Measurements from ENCODE around the gene MTMR10.

MTMR10 gene

GRCh38 chr15:31024979-31025378 lies 33.6 kb upstream of the MTMR10 start:
- no peaks in the 10 kb centered on the region for H3K27me3 ChIP-seq (ENCODE audit: control insufficient read depth, insufficient read depth, low read length)
- H3K9ac ChIP-seq (ENCODE audit: low read length), result no peak overlapping the region
- no peaks in the 10 kb centered on the region for H3K4me1 ChIP-seq (ENCODE audit: control insufficient read depth, insufficient read depth, low read length)
- H3K27ac ChIP-seq (ENCODE audit: low read depth, low read length), result no peak overlapping the region
- H3K36me3 ChIP-seq (ENCODE audit: control insufficient read depth, insufficient read depth, low read length), result no peaks in the 10 kb centered on the region
- no peak overlapping the region for H3K4me3 ChIP-seq (ENCODE audit: low read length)

GRCh38 chr15:31024330-31024729 lies 32.9 kb upstream of the MTMR10 start:
- Histone ChIP-seq H3K4me3 (ENCODE audit: low read length) (no peak overlapping the region), H3K36me3 (ENCODE audit: control insufficient read depth, insufficient read depth, low read length) (no peaks in the 10 kb centered on the region)

GRCh38 chr15:31023841-31024240 lies 32.4 kb upstream of the MTMR10 start:
- Histone ChIP-seq H3K4me3 (ENCODE audit: low read length) (no peak overlapping the region), H3K9ac (ENCODE audit: low read length) (no peak overlapping the region), H3K36me3 (ENCODE audit: control insufficient read depth, insufficient read depth, low read length) (no peaks in the 10 kb centered on the region), H3K27me3 (ENCODE audit: control insufficient read depth, insufficient read depth, low read length) (no peaks in the 10 kb centered on the region), H3K27ac (ENCODE audit: low read depth, low read length) (no peak overlapping the region), H3K4me1 (ENCODE audit: control insufficient read depth, insufficient read depth, low read length) (no peaks in the 10 kb centered on the region)

More at GRCh38 chr15:31024330-31024729, 32.9 kb upstream of the MTMR10 start:
- H3K27me3 ChIP-seq (ENCODE audit: control insufficient read depth, insufficient read depth, low read length), result no peaks in the 10 kb centered on the region
- no peak overlapping the region for H3K9ac ChIP-seq (ENCODE audit: low read length)
- H3K27ac ChIP-seq (ENCODE audit: low read depth, low read length), result no peak overlapping the region
- no peaks in the 10 kb centered on the region for H3K4me1 ChIP-seq (ENCODE audit: control insufficient read depth, insufficient read depth, low read length)

- Histone ChIP-seq H3K27me3 (ENCODE audit: control insufficient read depth, insufficient read depth, low read length) (no peaks in the 10 kb centered on the region), H3K4me1 (ENCODE audit: control insufficient read depth, insufficient read depth, low read length) (no peaks in the 10 kb centered on the region), H3K27ac (ENCODE audit: low read depth, low read length) (no peak overlapping the region), H3K4me3 (ENCODE audit: low read length) (no peak overlapping the region), H3K36me3 (ENCODE audit: control insufficient read depth, insufficient read depth, low read length) (no peaks in the 10 kb centered on the region), H3K9ac (ENCODE audit: low read length) (no peak overlapping the region)
Observed at GRCh38 chr15:31021067-31021665, 29.7 kb upstream of the MTMR10 start.

GRCh38 chr15:31020542-31020941 lies 29.1 kb upstream of the MTMR10 start:
- no peak overlapping the region for H3K4me3 ChIP-seq (ENCODE audit: low read length)
- H3K36me3 ChIP-seq (ENCODE audit: control insufficient read depth, insufficient read depth, low read length), result no peaks in the 10 kb centered on the region
- no peaks in the 10 kb centered on the region for H3K4me1 ChIP-seq (ENCODE audit: control insufficient read depth, insufficient read depth, low read length)
- H3K27me3 ChIP-seq (ENCODE audit: control insufficient read depth, insufficient read depth, low read length), result no peaks in the 10 kb centered on the region
- H3K27ac ChIP-seq (ENCODE audit: low read depth, low read length), result no peak overlapping the region
- H3K9ac ChIP-seq (ENCODE audit: low read length), result no peak overlapping the region

GRCh38 chr15:31019986-31020385 lies 28.6 kb upstream of the MTMR10 start:
- no peak overlapping the region for H3K27ac ChIP-seq (ENCODE audit: low read depth, low read length)
- no peaks in the 10 kb centered on the region for H3K36me3 ChIP-seq (ENCODE audit: control insufficient read depth, insufficient read depth, low read length)
- H3K27me3 ChIP-seq (ENCODE audit: control insufficient read depth, insufficient read depth, low read length), result no peaks in the 10 kb centered on the region
- H3K4me3 ChIP-seq (ENCODE audit: low read length), result no peak overlapping the region
- H3K4me1 ChIP-seq (ENCODE audit: control insufficient read depth, insufficient read depth, low read length), result no peaks in the 10 kb centered on the region
- no peak overlapping the region for H3K9ac ChIP-seq (ENCODE audit: low read length)

GRCh38 chr15:31017311-31017710 lies 25.9 kb upstream of the MTMR10 start:
- Histone ChIP-seq H3K27me3 (ENCODE audit: control insufficient read depth, insufficient read depth, low read length) (no peaks in the 10 kb centered on the region), H3K4me1 (ENCODE audit: control insufficient read depth, insufficient read depth, low read length) (no peaks in the 10 kb centered on the region), H3K27ac (ENCODE audit: low read depth, low read length) (no peak overlapping the region)

GRCh38 chr15:31016446-31016915 lies 25.1 kb upstream of the MTMR10 start:
- no peak overlapping the region for H3K27ac ChIP-seq (ENCODE audit: low read depth, low read length)
- H3K4me3 ChIP-seq (ENCODE audit: low read length), result no peak overlapping the region
- no peaks in the 10 kb centered on the region for H3K36me3 ChIP-seq (ENCODE audit: control insufficient read depth, insufficient read depth, low read length)
- H3K27me3 ChIP-seq (ENCODE audit: control insufficient read depth, insufficient read depth, low read length), result no peaks in the 10 kb centered on the region
- H3K9ac ChIP-seq (ENCODE audit: low read length), result no peak overlapping the region
- no peaks in the 10 kb centered on the region for H3K4me1 ChIP-seq (ENCODE audit: control insufficient read depth, insufficient read depth, low read length)

More at GRCh38 chr15:31017311-31017710, 25.9 kb upstream of the MTMR10 start:
- Histone ChIP-seq H3K36me3 (ENCODE audit: control insufficient read depth, insufficient read depth, low read length) (no peaks in the 10 kb centered on the region), H3K4me3 (ENCODE audit: low read length) (no peak overlapping the region), H3K9ac (ENCODE audit: low read length) (no peak overlapping the region)

- Histone ChIP-seq H3K4me1 (ENCODE audit: control insufficient read depth, insufficient read depth, low read length) (no peaks in the 10 kb centered on the region), H3K36me3 (ENCODE audit: control insufficient read depth, insufficient read depth, low read length) (no peaks in the 10 kb centered on the region), H3K4me3 (ENCODE audit: low read length) (no peak overlapping the region), H3K9ac (ENCODE audit: low read length) (no peak overlapping the region), H3K27me3 (ENCODE audit: control insufficient read depth, insufficient read depth, low read length) (no peaks in the 10 kb centered on the region), H3K27ac (ENCODE audit: low read depth, low read length) (no peak overlapping the region)
Observed at GRCh38 chr15:31014608-31014925, 23.1 kb upstream of the MTMR10 start.

- Histone ChIP-seq H3K27me3 (ENCODE audit: control insufficient read depth, insufficient read depth, low read length) (no peaks in the 10 kb centered on the region), H3K36me3 (ENCODE audit: control insufficient read depth, insufficient read depth, low read length) (no peaks in the 10 kb centered on the region), H3K27ac (ENCODE audit: low read depth, low read length) (no peak overlapping the region), H3K9ac (ENCODE audit: low read length) (no peak overlapping the region), H3K4me1 (ENCODE audit: control insufficient read depth, insufficient read depth, low read length) (no peaks in the 10 kb centered on the region), H3K4me3 (ENCODE audit: low read length) (no peak overlapping the region)
Observed at GRCh38 chr15:31013863-31014607, 22.6 kb upstream of the MTMR10 start.

GRCh38 chr15:31012455-31012854 lies 21.0 kb upstream of the MTMR10 start:
- no peaks in the 10 kb centered on the region for H3K4me1 ChIP-seq (ENCODE audit: control insufficient read depth, insufficient read depth, low read length)
- no peaks in the 10 kb centered on the region for H3K36me3 ChIP-seq (ENCODE audit: control insufficient read depth, insufficient read depth, low read length)
- H3K4me3 ChIP-seq (ENCODE audit: low read length), result no peak overlapping the region
- no peak overlapping the region for H3K27ac ChIP-seq (ENCODE audit: low read depth, low read length)
- H3K27me3 ChIP-seq (ENCODE audit: control insufficient read depth, insufficient read depth, low read length), result no peaks in the 10 kb centered on the region
- no peak overlapping the region for H3K9ac ChIP-seq (ENCODE audit: low read length)

GRCh38 chr15:31010036-31010435 lies 18.6 kb upstream of the MTMR10 start:
- Histone ChIP-seq H3K27me3 (ENCODE audit: control insufficient read depth, insufficient read depth, low read length) (no peaks in the 10 kb centered on the region), H3K4me3 (ENCODE audit: low read length) (no peak overlapping the region), H3K4me1 (ENCODE audit: control insufficient read depth, insufficient read depth, low read length) (no peaks in the 10 kb centered on the region), H3K27ac (ENCODE audit: low read depth, low read length) (no peak overlapping the region), H3K36me3 (ENCODE audit: control insufficient read depth, insufficient read depth, low read length) (no peaks in the 10 kb centered on the region), H3K9ac (ENCODE audit: low read length) (no peak overlapping the region)

GRCh38 chr15:31005660-31006059 lies 14.2 kb upstream of the MTMR10 start:
- Histone ChIP-seq H3K36me3 (ENCODE audit: control insufficient read depth, insufficient read depth, low read length) (no peaks in the 10 kb centered on the region), H3K4me3 (ENCODE audit: low read length) (no peak overlapping the region), H3K27ac (ENCODE audit: low read depth, low read length) (no peak overlapping the region), H3K4me1 (ENCODE audit: control insufficient read depth, insufficient read depth, low read length) (no peaks in the 10 kb centered on the region), H3K27me3 (ENCODE audit: control insufficient read depth, insufficient read depth, low read length) (no peaks in the 10 kb centered on the region), H3K9ac (ENCODE audit: low read length) (no peak overlapping the region)

Measured in rectal smooth muscle tissue (tissue), 1 donor.